Measurements from ENCODE around the gene PTPRN2. TPM values are rescaled to one million over a fixed set of nuclear protein-coding genes. Genes with fewer than 3 reads are reported as not detected.

The PTPRN2 gene
- total and polyA plus RNA-seq, 2 of the 8 experiments (the other 6 are each of a cell fraction or from before 2014, with no cell fraction given) = 2.6 to 4.5 TPM

- Histone ChIP-seq H3K4me3 (ENCODE audit: extremely low read depth in 1 of 4, insufficient read depth in 2 of 4, low read depth in 3 of 4, low read length in 4 of 4) (no peak overlapping the region), H3K36me3 (ENCODE audit: control insufficient read depth in 2 of 4, insufficient read depth in 4 of 4, low read length in 3 of 4) (no peaks in the 10 kb centered on the region; a peak in 1 of 8 replicates), H3K14ac (ENCODE audit: insufficient read length) (no peak overlapping the region), H2AFZ (ENCODE audit: low read length) (no peak overlapping the region), H3K4me1 (replicated peaks in 1 of 4; ENCODE audit: control insufficient read depth in 3 of 4, insufficient read depth in 4 of 4, low read length in 3 of 4) (no peaks in the 10 kb centered on the region; a peak in 1 of 7 replicates), H3K4me2 (ENCODE audit: insufficient read depth in 1 of 2, low read depth in 2 of 2, low read length in 2 of 2) (no peak overlapping the region), H2BK20ac (ENCODE audit: low read length) (no peak overlapping the region), H3K56ac (replicated peaks; ENCODE audit: insufficient read length, low read depth, low read length) (no peak overlapping the region), H4K91ac (replicated peaks; ENCODE audit: insufficient read length, low read length) (no peak overlapping the region), H3K4ac (replicated peaks; ENCODE audit: insufficient read length, low read depth, low read length) (no peak overlapping the region), H4K20me1 (replicated peaks in 1 of 2; ENCODE audit: control insufficient read depth in 1 of 2, insufficient read depth in 2 of 2, low read length in 2 of 2) (peaks cover 0 to 4% of the 10 kb centered on the region in 2 experiments), H2BK120ac (replicated peaks; ENCODE audit: low read depth, low read length) (no peak overlapping the region), H3K79me1 (ENCODE audit: low read depth, low read length) (no peaks in the 10 kb centered on the region), H3K18ac (ENCODE audit: extremely low read depth, low read length) (no peak overlapping the region; the same call in 1 of the 2 replicates), H3K9me3 (ENCODE audit: insufficient read depth in 2 of 2, low read depth in 1 of 2, low read length in 1 of 2) (peaks cover 24 to 28% of the 10 kb centered on the region in 2 experiments), H2BK12ac (ENCODE audit: low read depth, low read length) (no peak overlapping the region), H4K5ac (ENCODE audit: insufficient read length, low read depth, low read length) (no peak overlapping the region), H3K9ac (replicated peaks in 1 of 4; ENCODE audit: extremely low read depth in 1 of 4, low read depth in 3 of 4, low read length in 3 of 4) (no peak overlapping the region), H3K27ac (ENCODE audit: low read depth, low read length) (no peak overlapping the region), H4K8ac (ENCODE audit: extremely low read depth, insufficient read depth, low read length) (no peak overlapping the region), H3K27me3 (replicated peaks in 1 of 4; ENCODE audit: control insufficient read depth in 3 of 4, extremely low read depth in 1 of 4, insufficient read depth in 3 of 4, low read length in 3 of 4) (no peaks in the 10 kb centered on the region), H2BK15ac (ENCODE audit: low read length) (no peak overlapping the region), H2AK5ac (ENCODE audit: low read depth, low read length) (no peak overlapping the region), H3K23me2 (ENCODE audit: low read depth, low read length) (peaks cover 7% of the 10 kb centered on the region; the same call in 1 of the 2 replicates), H3K23ac (ENCODE audit: insufficient read length) (no peak overlapping the region), H3K79me2 (ENCODE audit: control insufficient read depth in 1 of 2, insufficient read depth in 2 of 2, low read length in 2 of 2) (no peaks in the 10 kb centered on the region), H2BK5ac (ENCODE audit: low read depth, low read length) (no peak overlapping the region)
- no peak for FAIRE-seq
- no peak for DNase-seq (ENCODE audit: low read depth in 1 of 2, low spot score in 2 of 2)
- ChIA-PET CTCF (ENCODE audit: partially characterized antibody) (interaction anchor here (1.1 to 3.7 kb wide), 3 partner anchors 149 to 301 kb away, joined by 3 to 11 read pairs (median 3); no protein-coding TSS in a partner anchor), POLR2A (ENCODE audit: partially characterized antibody) (no interaction called here)
- no peak for TF ChIP-seq USF2 (IDR thresholded peaks at IDR 0.05; ENCODE audit: low read length)
- TF ChIP-seq RNF2 (IDR thresholded peaks at IDR 0.05; ENCODE audit: borderline replicate concordance, low read depth, low read length, missing control alignments, poor library complexity, severe bottlenecking) = no peak
- TF ChIP-seq KDM4A (IDR thresholded peaks at IDR 0.05; ENCODE audit: low read depth, low read length, severe bottlenecking) = no peak
- no peak for TF ChIP-seq TAF7 (optimal IDR thresholded peaks at IDR 0.05; ENCODE audit: borderline replicate concordance, low read depth, low read length)
- no peak for TF ChIP-seq MAX (IDR thresholded peaks at IDR 0.05)
- no peak for TF ChIP-seq GTF2F1 (IDR thresholded peaks at IDR 0.05; ENCODE audit: borderline replicate concordance, low read depth, low read length)
- no peak for TF ChIP-seq BRCA1 (IDR thresholded peaks at IDR 0.05; ENCODE audit: low read depth, low read length)
- TF ChIP-seq ATF3 (IDR thresholded peaks at IDR 0.05; ENCODE audit: insufficient read depth, low read depth, low read length) = no peak
- 83% methylated on average over 11 of the region's 14 CpGs; no CpG with 5 or more reads in 1 of the 2 experiments for WGBS, 2 experiments (ENCODE audit: extremely low coverage in 1 of 2, insufficient coverage in 1 of 2, insufficient read length in 1 of 2, insufficient replicate concordance in 2 of 2, low coverage in 1 of 2, low lambda C conversion rate in 2 of 2, missing lambda C conversion rate in 1 of 2)
These were observed 534.3 kb downstream of the PTPRN2 start for GRCh38 chr7:158053183-158053915.

All from H1 (cell line).